ENCODE measurements around the gene ANO8. TPM values are rescaled to one million over a fixed set of nuclear protein-coding genes. Genes with fewer than 3 reads are reported as not detected.
A peak's percentile ranks its signal among the peaks of the same experiment; 100 is the strongest.

The ANO8 gene
- total RNA-seq, 1 donor from 2014 or later: 6.8 TPM

GRCh38 chr19:17312189-17313113, 22.2 kb downstream of the ANO8 start:
- no peak for TF ChIP-seq CTCF (IDR thresholded peaks at IDR 0.05; ENCODE audit: borderline replicate concordance)
- Histone ChIP-seq H3K27ac (replicated peaks) (no peak overlapping the region), H3K4me1 (peaks cover 42% of the 10 kb centered on the region), H3K27me3 (ENCODE audit: low read depth) (no peaks in the 10 kb centered on the region), H3K4me3 (no peak overlapping the region), H3K36me3 (peaks cover 35% of the 10 kb centered on the region), H3K9me3 (replicated peaks) (no peaks in the 10 kb centered on the region)
- DNase-seq: no peak
- intact Hi-C loops (cut with micrococcal nuclease): no loop called here

GRCh38 chr19:17311455-17312188, 23.0 kb downstream of the ANO8 start:
- no peak overlapping the region for H3K4me3 ChIP-seq
- intact Hi-C loops (cut with micrococcal nuclease): no loop called here
- no peak for DNase-seq
- no peaks in the 10 kb centered on the region for H3K9me3 ChIP-seq (replicated peaks)
- no peak for TF ChIP-seq CTCF (IDR thresholded peaks at IDR 0.05; ENCODE audit: borderline replicate concordance)
- no peak overlapping the region for H3K27ac ChIP-seq (replicated peaks)
- no peaks in the 10 kb centered on the region for H3K27me3 ChIP-seq (ENCODE audit: low read depth)
- H3K4me1 ChIP-seq: peaks cover 51% of the 10 kb centered on the region
- H3K36me3 ChIP-seq: peaks cover 32% of the 10 kb centered on the region

GRCh38 chr19:17309965-17310461, 24.6 kb downstream of the ANO8 start:
- intact Hi-C loops (cut with micrococcal nuclease): no loop called here
- H3K27me3 ChIP-seq (ENCODE audit: low read depth): no peaks in the 10 kb centered on the region
- peak overlapping the region; percentile 84 for H3K27ac ChIP-seq (replicated peaks)
- peak overlapping the region; percentile 89 for H3K4me3 ChIP-seq
- H3K4me1 ChIP-seq: peaks cover 64% of the 10 kb centered on the region
- H3K9me3 ChIP-seq (replicated peaks): no peaks in the 10 kb centered on the region
- DNase-seq: no peak
- peaks cover 19% of the 10 kb centered on the region for H3K36me3 ChIP-seq
- TF ChIP-seq CTCF (IDR thresholded peaks at IDR 0.05; ENCODE audit: borderline replicate concordance): no peak

GRCh38 chr19:17309198-17309964, 25.3 kb downstream of the ANO8 start, which contains the start of gene DDA1:
DDA1 (plus strand) TSS chr19:17309563; CDS start chr19:17309655, 92 bp downstream.
- intact Hi-C loops (cut with micrococcal nuclease): no loop called here
- H3K36me3 ChIP-seq: peaks cover 14% of the 10 kb centered on the region
- peak within 1 kb of the TSS; percentile 84 for H3K27ac ChIP-seq (replicated peaks)
- peaks cover 70% of the 10 kb centered on the region for H3K4me1 ChIP-seq
- no peaks in the 10 kb centered on the region for H3K9me3 ChIP-seq (replicated peaks)
- no peak for TF ChIP-seq CTCF (IDR thresholded peaks at IDR 0.05; ENCODE audit: borderline replicate concordance)
- H3K4me3 ChIP-seq: peak within 1 kb of the TSS; percentile 89
- no peaks in the 10 kb centered on the region for H3K27me3 ChIP-seq (ENCODE audit: low read depth)
- DNase-seq: peak; percentile 99

- intact Hi-C loops (cut with micrococcal nuclease): no loop called here
- Histone ChIP-seq H3K36me3 (peaks cover 4% of the 10 kb centered on the region), H3K9me3 (replicated peaks) (no peaks in the 10 kb centered on the region), H3K4me3 (no peak overlapping the region), H3K27ac (replicated peaks) (peak overlapping the region; percentile 98), H3K4me1 (peaks cover 84% of the 10 kb centered on the region), H3K27me3 (ENCODE audit: low read depth) (no peaks in the 10 kb centered on the region)
- no peak for DNase-seq
- TF ChIP-seq CTCF (IDR thresholded peaks at IDR 0.05; ENCODE audit: borderline replicate concordance): no peak
Observed at GRCh38 chr19:17307876-17308377, 26.7 kb downstream of the ANO8 start.
